ENCODE measurements around the gene IFT27.

DNA sequence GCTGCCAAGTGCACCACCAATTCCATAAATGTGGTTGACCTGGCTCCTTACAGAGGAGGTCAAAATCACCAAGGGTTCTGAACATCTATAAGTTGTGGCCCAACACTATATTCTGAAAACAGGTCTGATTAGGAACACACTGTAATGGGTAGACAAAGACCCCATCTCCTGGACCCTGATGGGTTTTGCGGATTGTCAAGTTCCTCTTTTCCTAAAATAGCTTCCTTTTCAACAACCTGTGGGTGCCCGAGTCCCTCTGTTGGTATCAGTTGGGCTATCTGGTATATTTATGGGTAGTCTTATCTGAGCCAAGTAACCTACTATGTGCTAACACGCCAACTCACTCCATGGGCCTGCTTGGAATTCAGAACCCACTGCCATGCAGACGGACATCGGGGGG, 62.5 kb downstream of the IFT27 start:
- no peak for TF ChIP-seq TAF1 (IDR thresholded peaks at IDR 0.05; ENCODE audit: low read depth)
- TF ChIP-seq CTCF (IDR thresholded peaks at IDR 0.05; ENCODE audit: poor library complexity, severe bottlenecking) = no peak
- no peak for TF ChIP-seq MXI1 (conservative IDR thresholded peaks at IDR 0.05; ENCODE audit: poor library complexity, severe bottlenecking)
- TF ChIP-seq RAD21 (conservative IDR thresholded peaks at IDR 0.05) = no peak
- TF ChIP-seq REST (IDR thresholded peaks at IDR 0.05; ENCODE audit: borderline replicate concordance) = no peak
